HG02588 (cell line): ENCODE measurements around the gene EPHB3.
"Not testable (repeated sequence)": the region's sequence is repeated elsewhere in the genome, so short reads cannot be mapped to it uniquely, and the experiment has no call there.

Experiments used
- ATAC-seq: cut with Tn5 transposase; IDR thresholded peaks from one replicate; pipeline ENCODE4 v1.9.1; 2021; ENCODE audit warnings: mild to moderate bottlenecking, moderate library complexity; ENCODE audit not compliant: unreplicated experiment

EPHB3 gene

DNA sequence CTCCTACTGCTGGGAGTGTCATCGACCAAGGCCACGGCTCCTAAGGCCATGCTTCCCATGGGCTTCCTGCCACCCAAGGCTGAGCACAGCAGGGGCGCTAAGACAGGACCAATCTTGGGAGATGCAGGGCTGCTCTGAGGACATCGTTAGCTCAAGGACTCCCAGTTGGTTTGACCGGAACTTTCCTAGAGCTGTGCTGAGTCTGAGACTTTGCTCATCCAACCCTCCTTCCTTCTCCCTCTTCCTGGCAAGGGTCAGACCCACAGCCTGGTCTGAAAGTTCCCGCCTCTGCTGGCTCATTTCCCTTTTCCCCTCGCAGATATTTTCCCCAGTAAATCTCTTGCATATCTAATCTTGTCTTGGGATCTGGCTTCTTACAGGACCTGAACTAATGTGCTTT is 57.2 kb downstream of the EPHB3 start:
- ATAC-seq, result no peak

DNA sequence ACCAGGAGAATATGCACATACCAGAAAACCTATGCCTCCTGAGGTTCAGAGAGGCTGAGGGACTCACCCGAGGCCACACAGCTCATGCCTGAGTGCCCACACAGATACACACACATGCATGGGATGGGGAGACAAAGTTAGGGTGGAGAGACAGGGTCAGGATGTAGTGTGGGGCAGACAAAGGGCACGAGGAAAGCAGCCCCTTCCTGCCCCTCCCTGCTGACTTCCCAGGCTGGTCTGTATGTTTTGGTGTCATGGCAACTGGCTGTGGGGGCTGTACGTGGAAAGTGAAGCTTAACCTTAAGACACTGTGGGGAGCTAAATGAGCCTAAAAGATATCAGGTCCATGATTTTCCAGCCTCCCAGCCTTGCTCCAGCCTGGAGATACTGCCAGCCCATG is 57.8 kb downstream of the EPHB3 start:
- ATAC-seq, result no peak

DNA sequence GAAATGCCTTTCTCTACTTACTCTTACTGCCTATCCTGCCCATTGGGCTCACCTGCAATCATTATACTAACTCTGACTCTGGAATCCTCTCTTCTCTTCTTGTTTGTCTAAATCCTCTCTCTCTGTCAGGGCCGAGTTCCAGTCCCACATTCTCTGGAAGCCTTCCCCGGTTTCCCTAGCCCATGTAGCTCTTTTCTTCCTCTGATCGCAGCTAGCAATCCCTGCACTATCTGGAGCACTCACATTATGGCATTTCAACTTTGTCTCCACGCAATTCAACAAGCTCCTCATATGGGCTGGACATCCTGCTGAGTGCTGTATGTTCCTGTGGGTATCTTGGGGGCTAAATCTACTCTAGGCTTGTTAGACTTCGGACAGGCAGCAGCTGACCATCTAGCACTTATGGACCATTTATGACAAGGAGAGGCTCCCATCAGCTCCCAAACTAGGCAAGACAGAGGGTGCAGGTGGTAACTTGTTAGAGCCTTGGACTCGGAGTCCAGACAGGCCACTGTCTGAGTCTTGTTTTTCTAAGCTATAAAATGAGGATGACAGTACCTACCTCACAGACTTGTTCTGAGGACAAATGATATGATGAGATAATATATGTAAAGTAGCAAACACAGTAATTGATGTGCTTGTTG is 58.3 kb downstream of the EPHB3 start:
- ATAC-seq, result no peak

DNA sequence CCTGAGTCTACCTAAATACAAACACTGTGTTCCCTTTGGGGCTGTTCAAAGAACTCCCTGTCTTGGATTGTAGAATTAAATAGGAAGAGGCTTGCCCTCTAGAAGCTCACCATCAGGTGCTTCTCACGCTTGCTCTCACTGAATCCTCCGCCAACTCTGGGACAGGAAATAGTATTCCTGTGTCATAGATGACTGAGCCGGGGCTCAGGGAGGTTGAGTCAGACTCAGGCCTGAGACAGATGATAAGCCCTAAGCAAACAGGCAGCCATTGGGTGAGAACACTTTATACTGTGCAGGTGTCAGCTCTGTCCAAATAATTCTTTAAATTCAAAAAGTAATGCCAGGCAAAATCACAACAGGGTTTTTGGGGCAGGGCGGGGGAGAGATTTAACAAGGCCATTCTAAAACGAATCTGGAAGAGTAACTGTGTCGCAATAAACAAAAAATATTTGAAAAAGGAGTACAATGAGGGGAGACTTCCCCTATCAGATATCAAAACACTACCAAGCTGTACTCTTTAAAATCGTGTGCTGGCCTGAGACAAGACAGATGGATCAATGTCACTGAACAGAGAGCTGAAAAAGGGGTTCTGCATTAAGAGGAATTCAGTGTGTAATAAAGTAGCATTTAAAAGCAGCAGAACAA is 59.0 kb downstream of the EPHB3 start:
- ATAC-seq, result no peak

DNA sequence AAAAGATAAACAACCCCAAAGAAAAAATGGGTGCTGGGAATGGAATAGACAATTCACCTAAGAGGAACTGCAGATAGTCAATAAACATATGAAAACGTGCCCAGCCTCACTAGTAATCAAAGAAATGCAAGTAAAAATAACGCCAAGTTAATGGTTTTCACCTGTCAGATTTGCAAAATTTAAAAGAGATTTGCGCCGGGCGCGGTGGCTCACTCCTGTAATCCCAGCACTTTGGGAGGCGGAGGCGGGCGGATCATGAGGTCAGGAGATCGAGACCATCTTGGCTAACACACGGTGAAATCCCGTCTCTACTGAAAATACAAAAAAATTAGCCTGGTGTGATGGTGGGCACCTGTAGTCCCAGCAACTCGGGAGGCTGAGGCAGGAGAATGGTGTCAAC is 60.6 kb downstream of the EPHB3 start:
- not testable (repeated sequence) for ATAC-seq

DNA sequence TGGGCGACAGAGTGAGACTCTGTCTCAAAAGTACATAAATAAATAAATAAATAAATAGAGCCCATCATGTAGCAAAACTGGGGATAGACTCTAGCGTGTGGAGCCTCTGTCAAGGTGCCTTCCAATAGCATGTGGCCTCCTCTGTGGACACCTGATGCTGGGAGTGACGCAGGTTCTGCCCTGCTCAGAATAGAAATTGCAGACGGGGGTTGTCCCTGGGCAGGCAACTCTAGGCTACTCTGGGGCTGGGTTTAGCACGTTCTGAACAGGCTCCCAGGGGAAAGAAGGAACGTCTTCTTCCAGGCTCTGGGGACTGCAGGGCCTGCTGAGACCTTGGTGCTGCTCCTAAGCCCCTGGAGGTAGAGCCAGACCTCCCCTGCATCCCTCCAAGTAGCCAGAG is 65.3 kb downstream of the EPHB3 start:
- ATAC-seq, result no peak

DNA sequence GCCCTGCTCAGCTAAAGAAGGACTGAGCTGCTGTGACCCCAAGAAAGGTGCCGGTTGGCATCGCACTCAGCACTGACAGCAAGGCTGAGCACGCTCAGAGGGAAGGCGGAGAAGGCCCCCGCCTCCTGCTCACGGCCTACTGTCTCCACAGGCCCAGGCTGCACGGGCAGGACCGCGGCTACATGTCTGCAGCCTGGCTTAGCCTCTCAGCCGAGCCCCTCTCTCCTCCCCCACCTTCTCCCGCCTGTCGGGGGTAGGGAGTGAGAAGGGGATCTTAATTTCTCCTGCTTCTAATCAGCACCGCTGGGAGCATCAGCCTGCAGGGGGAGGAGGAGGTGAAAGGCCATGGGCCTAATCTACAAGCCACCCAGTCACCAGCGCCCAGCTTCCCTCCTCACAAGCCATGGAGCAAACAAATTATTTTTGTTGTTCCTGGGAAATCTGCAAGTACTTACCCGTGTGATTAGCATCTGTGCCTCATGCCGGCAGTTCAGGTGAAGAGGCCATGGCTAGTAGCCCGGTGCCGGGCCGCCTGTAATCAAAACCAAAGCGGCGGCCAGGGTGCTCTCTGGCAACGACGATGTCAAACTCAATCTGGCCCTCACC is 68.1 kb downstream of the EPHB3 start:
- ATAC-seq, result no peak

DNA sequence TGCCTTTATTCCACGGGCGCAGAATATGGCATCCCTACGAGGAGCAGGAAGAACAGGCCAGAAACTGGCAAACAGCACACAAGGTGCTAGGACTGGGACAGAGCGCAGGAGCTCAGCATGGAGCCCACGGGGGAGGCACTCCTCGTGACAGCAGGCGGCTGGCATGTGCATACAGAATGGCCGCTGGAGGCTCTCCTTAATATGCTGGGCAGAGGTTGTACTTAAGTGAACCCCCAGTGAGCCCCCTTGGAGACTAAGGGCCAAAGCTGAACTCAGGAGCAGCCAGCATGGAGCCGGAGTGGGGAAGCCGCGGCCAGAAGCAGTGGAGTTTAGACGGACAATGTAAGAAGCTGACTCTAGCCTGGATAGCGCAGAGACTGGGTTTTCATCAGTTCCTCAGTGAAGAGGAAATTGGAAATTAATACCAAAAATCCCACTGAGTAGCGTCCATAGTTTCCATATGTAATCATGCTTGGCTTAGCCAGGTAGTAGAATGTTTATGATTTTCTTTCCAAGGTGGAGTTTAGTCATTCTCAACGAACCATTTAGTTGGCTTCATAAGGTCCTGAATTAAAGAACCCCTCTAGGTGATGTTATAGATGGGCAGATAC is 69.4 kb downstream of the EPHB3 start:
- ATAC-seq, result no peak

DNA sequence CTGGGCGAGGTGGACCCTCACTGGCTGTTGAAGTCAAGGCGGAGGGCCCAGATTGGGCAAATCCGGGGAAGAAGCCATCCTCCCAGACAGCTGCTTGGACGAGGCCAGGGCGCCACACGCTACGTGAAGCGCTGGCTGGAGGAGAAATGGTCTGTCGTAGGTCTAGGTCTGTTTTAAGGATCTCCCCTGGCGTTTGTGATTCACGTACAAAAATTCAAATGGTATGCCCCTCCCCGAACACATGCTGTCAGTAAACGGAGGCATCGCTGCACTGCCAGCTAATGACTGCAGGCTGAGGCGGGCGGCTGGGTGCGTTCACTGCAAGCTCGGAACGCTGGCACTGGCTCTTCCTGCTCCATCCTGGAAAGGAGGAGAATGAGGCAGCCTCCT is 69.9 kb downstream of the EPHB3 start:
- no peak for ATAC-seq
